HG02938 (cell line): ENCODE results near the gene PIAS2.
"Not testable (repeated sequence)": the region's sequence is repeated elsewhere in the genome, so short reads cannot be mapped to it uniquely, and the experiment has no call there.

Experiments used
- ATAC-seq: cut with Tn5 transposase; IDR thresholded peaks from one replicate; pipeline ENCODE4 v1.9.1; 2021; ENCODE audit warnings: mild to moderate bottlenecking, moderate library complexity; ENCODE audit not compliant: unreplicated experiment

PIAS2 gene

DNA sequence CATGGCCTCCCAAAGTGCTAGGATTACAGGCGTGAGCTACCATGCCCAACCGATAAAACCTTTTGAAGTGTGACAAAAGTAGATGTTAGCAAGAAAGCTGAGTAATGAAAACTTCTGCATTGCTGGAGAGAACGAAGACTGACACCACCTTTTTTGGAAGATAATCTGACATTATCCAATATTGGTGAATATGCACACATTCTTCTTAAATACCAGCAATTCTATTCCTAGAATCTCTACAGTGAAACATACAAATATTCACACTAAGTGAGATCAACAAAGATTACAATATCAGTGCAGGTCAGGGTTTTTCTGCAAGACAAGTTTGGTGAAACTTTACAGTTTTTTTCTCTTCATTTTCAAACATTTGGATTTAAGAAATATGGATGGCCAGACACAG is 7.8 kb downstream of the PIAS2 start:
- ATAC-seq, result no peak

DNA sequence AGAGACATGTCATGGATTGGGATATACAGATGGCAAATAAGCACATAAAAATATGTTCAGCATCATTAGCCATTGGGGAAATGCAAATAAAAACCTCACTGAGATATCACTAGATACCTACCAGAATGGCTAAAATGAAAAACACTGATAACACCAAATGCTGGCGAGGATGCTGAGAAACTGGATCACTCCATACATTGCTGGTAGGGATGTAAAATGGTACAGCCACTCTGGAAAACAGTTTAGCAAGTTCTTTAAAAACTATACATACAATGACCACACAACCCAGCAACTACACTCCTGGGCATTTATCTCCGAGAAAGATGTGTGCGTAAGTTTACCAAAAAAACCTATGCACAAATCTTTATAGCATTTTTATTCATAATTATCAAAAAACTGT is 13.9 kb downstream of the PIAS2 start:
- no peak for ATAC-seq

DNA sequence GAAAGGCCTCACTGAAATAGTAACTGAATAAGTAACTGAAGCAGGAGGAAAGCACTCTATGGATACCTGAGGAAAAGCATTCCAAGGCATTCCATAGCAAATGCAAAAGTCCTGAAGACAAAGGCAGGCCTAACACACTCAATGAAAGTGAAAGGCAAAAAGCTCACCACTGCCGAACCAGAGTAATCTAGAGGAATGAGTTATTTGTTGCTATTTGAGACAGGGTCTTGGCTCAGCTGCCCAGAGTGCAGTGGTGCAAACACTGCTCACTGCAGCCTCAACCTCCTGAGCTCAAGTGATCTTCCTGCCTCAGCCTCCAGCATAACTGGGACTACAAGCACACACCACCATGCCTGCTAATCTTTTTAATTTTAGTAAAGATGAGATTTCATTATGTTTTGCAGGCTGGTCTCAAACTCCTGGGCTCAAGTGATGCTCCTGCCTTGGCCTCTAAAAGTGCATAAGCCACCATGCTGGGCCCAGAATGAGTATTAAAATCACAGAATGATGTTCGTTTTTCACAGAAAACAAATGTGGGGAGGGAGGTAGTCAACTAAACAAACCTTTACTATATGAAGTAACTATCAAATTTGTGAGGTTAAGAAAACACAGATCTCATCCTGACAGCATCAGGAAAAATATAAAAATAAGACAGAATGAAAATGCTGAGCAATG is 17.9 kb downstream of the PIAS2 start:
- ATAC-seq, result peak; percentile 77

DNA sequence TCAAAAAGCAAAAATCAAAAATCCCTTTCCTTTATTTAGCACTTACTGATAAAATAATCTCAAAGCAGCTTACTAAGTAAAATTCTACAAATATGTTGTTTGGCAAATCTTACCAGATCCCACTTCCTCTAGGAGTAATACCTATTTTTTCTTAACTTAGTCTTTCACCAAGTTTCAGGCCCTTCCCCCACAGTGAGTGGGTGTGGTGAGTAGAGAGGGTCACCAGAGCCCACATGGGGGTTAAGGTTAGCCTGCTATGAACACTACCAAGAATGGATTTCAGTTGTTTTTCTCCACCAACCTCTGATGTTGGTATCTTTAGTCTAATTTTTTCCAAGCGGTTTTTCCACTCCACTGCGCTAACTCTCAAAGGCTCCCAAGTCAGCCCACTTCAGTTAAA is 23.2 kb downstream of the PIAS2 start:
- ATAC-seq, result no peak

DNA sequence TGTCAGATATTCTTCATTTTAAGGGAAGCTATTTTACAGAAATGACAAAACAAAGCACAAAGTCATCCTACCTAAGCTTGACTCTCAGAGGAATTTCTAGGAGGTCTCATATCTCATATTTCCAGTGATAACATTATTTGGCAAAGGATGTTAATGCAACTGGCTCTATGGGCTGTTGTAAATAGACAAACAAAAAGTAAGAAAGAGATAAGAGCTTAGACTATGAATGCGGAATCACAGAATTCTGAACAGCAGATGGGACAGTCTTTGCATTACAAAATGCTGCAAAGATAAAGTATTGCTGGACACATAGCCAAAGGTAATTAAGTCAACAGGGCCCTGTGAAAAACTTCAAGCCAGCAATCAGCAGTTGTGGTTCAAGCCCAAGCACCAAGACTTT is 23.9 kb downstream of the PIAS2 start:
- ATAC-seq, result no peak

DNA sequence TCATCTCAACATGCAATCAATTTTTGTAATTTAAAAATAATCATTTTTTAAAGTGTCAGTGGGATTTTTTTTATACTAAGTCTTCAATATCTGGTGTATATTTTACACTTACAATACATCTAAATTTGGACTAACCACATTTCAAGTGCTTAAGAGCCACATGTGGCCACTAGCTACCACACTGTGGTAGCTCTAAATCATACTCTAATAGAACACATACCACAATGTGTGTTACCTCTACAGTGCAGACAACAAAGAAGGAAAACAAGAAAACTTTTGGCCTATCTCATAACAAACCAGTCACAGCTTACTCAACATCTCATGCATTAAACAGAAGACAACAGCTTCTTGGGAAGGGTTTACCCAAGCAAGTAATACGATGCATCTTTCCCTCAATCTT is 24.5 kb downstream of the PIAS2 start:
- peak; percentile 38 for ATAC-seq

DNA sequence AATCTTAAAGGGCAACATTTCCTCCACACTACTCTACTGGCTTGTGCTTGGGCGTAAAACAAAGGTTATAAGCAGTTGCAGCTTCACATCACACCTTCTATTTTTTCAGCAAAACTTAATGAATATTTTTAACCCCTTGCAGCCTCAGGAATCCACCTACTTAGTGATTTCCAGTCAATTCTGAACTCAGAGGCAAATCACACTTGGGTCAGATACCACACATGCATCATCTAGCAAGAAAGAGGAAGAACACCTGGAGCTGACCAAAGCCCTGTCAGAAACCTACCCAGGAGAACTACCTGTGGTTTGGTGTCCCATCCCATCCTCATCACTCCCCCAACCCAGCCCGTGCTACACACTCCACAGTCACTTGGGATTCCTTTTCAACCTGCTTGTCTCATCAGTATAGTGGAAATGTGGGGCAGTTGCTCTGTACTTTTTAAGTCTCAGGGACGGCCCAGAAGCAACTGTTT is 25.5 kb downstream of the PIAS2 start:
- peak; percentile 84 for ATAC-seq

DNA sequence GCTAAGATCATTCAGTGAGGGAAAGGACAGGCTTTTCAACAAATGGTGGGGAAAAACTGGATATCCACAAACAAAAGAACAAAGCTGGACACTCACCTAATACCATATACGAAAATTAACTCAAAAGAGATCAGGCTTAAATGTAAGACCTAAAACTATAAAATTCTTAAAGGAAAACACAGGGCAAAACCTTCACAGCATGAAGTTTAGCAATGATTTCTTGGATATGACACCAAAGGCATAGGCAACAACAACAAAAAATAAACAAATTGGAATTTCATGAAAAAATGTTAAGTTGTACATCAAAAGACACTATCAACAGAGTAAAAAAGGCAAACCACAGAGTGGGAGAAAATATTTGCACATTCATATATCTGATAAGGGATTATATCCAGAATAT is 28.3 kb downstream of the PIAS2 start:
- ATAC-seq, result no peak

DNA sequence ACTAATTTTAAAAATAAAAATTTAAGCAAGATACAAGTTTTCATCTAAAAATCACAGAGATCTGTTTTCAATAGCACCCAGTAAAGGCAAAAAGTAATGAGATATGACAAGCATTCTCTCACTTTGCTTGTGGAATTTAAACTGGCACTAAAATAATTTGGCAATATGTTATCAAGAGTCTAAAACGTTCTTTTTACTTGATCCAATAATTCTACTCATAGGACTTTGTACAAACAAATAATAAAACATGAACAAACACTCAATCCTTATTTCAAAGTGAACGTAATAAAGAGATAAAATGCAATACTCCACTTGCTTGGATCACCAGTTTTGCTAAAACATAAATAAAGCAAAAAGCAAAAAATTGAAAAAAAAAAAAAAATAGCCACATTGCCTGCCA is 30.4 kb downstream of the PIAS2 start:
- ATAC-seq, result no peak

DNA sequence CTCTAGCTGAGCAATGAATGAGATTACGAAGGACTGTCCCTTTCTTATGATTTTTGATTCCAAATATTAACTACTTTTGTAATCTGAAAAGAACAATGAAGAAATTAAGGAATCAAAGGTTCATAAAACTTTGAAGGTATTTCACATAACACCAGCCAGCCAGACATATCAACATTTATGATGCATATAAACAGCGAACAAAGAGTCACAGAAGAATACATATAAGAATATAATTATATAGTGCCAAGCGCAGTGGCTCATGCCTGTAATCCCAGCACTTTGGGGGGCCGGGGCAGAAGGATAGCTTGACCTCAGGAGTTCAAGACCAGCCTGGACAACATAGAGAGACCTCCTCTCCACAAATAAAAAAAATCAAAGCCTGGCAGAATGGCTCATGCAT is 34.1 kb downstream of the PIAS2 start:
- no peak for ATAC-seq

DNA sequence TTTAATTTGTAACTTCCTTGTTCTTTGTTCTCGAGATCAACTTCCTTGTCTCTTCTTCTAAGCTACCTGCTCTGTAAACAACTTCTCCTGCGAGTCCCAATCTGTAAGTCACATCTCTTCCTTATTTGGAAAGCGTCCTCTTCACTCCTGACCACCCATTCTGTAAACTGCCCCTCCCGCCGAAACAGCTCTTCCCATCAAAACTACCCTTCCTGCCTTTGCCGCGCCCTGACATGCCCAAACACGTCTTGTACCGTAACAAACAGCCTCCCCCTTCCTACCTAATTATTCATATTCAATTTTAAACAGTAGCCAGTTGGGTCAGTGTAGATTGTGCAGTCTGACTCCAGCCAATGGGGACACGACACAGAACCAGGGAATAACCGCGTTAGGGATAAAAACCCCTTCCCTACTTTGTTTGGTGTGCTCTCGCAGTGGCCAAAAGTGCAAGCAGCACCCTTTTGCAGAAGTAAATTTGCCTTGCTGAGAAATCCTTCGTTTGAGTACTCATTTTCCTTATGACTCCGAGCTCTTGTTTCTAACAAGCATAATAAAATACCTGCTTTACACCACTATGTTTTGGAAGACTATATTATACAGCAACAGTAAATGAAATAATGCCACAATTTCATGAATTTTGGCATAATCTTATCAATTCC is 39.8 kb downstream of the PIAS2 start:
- ATAC-seq, result no peak

DNA sequence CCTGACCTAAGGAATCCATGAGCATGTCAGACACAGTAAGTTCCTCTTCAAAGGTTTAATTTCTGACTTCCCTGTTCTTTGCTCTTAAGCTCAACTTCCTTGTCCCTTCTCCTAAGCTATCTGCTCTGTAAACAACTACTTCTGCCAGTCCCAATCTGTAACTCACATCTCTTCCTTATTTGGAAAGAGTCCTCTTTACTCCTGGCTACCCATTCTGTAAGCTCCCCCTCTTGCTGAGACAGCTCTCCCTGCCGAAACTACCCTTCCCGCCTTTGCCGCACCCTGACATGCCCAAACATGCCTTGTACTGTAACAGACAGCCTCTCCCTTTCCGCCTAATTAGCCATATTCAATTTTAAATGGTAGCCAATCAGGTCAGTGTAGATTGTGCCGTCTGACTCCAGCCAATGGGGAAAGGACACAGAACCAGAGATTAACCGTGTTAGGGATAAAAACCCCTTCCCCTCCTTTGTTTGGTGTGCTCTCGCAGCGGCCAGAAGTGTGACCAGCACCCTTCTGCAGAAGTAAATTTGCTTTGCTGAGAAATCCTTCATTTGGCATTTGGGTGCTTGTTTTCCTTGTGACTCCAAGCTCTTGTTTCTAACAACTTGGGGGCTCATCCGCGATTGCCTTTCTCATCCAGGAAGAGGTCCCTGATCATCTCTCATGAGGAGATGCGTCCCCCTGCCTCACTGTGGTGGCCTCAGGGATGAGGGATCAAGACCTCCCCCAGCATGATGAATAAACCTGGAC is 49.0 kb downstream of the PIAS2 start:
- ATAC-seq, result no peak

DNA sequence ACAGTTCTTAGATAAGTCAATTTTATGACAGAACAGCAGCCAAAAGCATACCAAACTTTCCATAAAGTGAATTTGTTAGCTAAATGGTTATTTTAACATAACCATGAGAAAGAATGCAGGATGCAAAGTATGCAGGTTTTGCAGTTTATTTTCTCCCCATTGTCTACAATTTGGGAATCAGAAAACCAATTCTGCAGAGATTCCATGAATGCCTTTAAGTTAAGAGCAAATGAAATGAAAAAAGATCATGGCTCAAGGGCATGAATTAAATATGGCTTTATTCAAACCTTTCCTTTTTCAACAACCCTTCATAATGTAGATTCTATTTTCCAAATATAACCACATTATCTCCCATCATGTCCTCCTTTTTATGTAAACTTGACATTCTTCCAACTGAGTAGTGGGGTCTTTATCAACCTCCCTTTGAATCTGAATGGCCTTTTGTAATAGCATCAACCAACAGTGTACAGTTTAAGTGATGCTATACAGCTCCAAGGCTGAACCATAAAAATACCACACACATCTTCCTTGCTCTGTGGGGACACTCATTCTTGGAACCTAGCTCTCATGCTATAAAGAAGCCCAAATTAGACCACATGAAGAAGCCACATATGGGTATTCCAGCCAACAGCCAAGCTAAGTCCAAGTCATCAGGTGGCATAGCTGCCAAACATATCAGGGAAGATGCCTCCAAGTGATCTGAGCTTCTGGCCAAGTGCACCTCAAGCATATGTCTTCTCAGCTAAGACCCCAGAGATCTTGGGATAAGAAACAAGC is 49.8 kb downstream of the PIAS2 start:
- ATAC-seq, result no peak

DNA sequence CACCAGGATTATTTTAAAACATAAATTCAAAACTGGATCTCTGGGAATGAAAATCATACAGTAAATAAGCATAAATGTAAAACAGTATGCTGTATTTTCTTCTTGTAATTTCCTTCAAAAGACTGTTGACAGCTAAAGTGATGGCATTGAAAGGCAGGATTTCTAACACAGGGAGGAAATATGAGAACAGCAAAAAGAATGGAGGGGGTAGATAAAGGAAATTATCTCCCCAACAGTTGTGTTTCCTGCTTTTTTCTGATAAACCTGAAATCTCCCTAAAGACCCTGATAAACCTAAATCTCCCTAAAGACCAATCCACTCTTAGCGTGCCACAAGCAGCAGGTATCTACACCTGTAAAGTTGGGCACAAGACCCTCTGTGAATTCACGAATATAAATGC is 50.8 kb downstream of the PIAS2 start:
- ATAC-seq, result no peak

DNA sequence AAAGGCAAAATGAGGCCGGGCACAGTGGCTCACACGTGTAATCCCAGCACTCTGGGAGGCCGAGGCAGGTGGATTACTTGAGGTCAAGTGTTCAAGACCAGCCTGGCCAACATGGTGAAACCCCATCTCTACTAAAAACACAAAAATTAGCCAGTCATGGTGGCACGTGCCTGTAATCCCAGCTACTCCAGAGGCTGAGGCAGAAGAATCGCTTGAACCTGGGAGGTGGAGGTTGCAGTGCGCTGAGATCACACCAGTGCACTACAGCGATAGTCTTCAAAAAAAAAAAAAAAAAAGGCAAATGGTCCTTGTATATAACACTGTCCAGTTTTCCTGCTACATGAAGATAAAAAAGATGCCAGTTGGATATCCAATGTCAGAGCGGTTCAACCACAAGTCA is 52.1 kb downstream of the PIAS2 start:
- ATAC-seq, result not testable (repeated sequence)

DNA sequence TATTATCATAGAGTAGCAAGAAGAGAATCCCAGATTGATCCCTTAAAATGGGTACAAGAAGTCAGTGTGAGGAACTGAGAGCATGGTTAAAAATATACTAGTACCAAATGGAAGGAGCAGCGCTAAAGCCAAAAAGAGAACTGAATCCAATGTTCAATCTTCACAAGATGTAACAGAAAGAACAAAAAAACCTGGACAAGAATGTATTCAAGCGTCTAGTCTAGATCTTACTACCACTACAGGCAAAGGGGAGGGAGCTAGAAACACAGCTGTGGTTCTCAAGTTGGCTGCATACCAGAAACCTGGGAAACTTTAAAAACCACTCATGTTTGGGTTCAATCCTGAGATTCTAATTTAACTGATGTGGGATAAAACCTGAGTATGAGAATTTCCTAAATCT is 57.5 kb downstream of the PIAS2 start:
- ATAC-seq, result no peak

DNA sequence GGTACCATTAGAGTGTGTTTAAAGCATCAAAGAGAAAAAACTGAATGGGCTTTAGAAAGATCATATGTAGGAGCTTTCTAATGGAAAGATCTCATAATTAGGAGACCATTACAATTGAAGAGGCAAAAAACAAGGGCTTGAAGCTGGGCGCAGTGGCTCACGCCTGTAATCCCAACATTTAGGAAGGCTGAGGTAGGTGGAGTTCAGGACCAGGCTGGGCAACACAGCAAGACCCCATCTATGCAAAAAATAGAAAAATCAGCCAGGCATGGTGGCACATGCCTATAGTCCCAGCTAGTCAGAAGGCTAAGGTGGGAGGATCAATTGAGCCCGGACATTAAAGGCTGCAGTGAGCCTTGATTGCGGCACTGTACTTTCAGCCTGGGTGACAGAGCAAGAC is 59.0 kb downstream of the PIAS2 start:
- ATAC-seq, result no peak

DNA sequence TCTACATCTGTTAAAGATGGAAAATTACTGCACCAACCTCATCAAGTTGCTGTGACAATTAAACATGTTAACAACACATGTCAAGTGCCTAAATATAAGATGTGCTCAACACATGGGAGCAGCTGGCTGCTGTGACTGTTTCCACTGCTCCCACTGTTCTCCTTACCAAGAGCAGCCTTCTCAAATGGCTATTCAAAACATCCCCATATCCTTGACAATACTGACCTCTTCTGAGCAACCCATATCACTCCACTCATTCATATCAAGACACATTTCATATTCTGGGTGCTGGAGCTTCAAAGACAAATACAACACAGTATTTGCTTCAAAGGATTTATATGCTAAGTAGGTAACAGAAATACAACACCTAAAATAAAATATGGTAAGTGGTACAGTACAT is 60.3 kb downstream of the PIAS2 start:
- ATAC-seq, result no peak

DNA sequence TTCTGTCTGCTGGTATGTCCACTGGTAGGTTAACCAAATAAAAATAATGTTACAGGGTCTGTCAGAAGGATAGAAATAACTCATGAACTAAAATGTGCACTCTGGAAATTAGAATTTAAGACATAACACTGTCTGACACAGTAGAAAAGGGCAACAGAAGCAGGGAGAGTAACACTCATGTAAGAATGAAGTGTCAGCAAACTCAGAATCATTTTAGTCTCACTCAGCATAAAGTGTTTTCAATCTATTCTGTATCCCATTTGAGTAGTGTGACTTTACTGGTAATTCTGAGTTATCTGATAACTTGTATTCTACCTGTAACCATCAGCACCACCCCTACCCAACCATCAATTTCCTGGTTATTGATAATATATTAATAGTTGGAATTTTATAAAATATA is 68.3 kb downstream of the PIAS2 start:
- ATAC-seq, result no peak

DNA sequence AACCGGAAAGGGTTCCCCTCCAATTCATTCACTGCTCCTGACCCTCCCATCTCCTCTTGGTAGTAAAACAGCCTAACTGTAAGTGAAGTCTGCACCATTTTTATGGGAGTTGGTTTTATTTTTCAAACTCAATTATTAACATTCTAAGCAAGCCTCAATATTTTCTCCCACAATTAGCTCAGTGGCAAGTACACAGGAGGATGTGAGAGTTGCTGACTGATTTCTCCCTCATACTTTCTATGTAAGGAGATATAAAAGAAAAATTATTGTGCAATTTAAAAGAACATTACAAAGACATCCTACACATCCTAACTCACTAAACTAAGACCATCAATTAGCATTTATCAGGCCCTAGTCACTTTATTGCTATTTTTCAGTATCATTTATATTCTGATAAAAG is 73.9 kb downstream of the PIAS2 start:
- no peak for ATAC-seq

DNA sequence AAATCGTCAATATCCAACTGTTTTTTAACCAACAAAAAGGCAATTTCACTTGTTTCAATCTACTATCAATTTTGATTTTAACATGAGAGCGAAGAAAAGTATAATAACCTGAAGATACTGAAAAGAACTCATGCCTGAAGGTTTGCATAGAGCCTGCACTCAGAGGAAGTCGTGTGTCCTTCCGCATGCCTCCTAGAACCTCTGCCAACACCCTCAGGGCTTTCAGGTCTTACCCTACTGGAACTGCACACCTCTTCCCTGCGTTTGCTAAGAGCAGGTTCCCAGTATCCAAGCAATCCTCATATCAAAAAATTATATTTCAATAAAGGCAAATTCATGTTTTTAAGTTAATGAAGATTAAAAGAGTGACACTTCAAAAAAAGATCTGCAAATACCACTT is 74.7 kb downstream of the PIAS2 start:
- ATAC-seq, result no peak
